Gastroesophageal sphincter (tissue), 3 donors: ENCODE measurements around the gene TIGAR.

Experiments used
- EP300 ChIP-seq: sonication (generic); formaldehyde crosslinking; IDR thresholded peaks from one replicate; pipeline ENCODE4 v1.6.1; 2017; ENCODE audit warnings: antibody characterized with exemption, mild to moderate bottlenecking
- POLR2A ChIP-seq, 2 donors: fragments of 450-650 bp; IDR thresholded peaks; one replicate each; pipeline ENCODE4 v1.6.1; 2017; ENCODE audit warnings: antibody characterized with exemption in 2 of 2, mild to moderate bottlenecking in 2 of 2, moderate library complexity in 1 of 2
- POLR2AphosphoS5 ChIP-seq: sonication (generic); formaldehyde crosslinking; IDR thresholded peaks from one replicate; pipeline ENCODE4 v1.6.1; 2017; ENCODE audit warnings: antibody characterized with exemption
- TF ChIP-seq, protein P1 (sequence below), 4 experiments: fragments of 200-600 bp in 2 of 4; fragments of 450-650 bp in 2 of 4; sonication (generic) in 1 of 4; IDR thresholded peaks; one replicate each; pipeline ENCODE4 v1.5.1; 2017 to 2019; ENCODE audit warnings: antibody characterized with exemption in 4 of 4, mild to moderate bottlenecking in 2 of 4, moderate library complexity in 2 of 4

- TF ChIP-seq, protein P1, sequence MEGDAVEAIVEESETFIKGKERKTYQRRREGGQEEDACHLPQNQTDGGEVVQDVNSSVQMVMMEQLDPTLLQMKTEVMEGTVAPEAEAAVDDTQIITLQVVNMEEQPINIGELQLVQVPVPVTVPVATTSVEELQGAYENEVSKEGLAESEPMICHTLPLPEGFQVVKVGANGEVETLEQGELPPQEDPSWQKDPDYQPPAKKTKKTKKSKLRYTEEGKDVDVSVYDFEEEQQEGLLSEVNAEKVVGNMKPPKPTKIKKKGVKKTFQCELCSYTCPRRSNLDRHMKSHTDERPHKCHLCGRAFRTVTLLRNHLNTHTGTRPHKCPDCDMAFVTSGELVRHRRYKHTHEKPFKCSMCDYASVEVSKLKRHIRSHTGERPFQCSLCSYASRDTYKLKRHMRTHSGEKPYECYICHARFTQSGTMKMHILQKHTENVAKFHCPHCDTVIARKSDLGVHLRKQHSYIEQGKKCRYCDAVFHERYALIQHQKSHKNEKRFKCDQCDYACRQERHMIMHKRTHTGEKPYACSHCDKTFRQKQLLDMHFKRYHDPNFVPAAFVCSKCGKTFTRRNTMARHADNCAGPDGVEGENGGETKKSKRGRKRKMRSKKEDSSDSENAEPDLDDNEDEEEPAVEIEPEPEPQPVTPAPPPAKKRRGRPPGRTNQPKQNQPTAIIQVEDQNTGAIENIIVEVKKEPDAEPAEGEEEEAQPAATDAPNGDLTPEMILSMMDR (IDR thresholded peaks at IDR 0.05): no peak
- TF ChIP-seq EP300 (no peak), POLR2AphosphoS5 (no peak), POLR2A (IDR thresholded peaks at IDR 0.05) (no peak)
Measured at GRCh38 chr12:4280351-4281163, 40.5 kb upstream of the TIGAR start.
